HEK293T (cell line): ENCODE data around the gene NET1.

Experiments
- BHLHE40 ChIP-seq: fragments of 450-650 bp; IDR thresholded peaks from 2 replicates; pipeline ENCODE4 v1.6.1; 2016; ENCODE audit warnings: mild to moderate bottlenecking, moderate library complexity, borderline replicate concordance
- ELF4 ChIP-seq: fragments of 450-650 bp; IDR thresholded peaks from 2 replicates; pipeline ENCODE4 v1.6.1; 2017; ENCODE audit warnings: antibody characterized with exemption
- HDGF ChIP-seq: fragments of 450-650 bp; IDR thresholded peaks from 2 replicates; pipeline ENCODE4 v1.6.1; 2017; ENCODE audit warnings: antibody characterized with exemption, borderline replicate concordance
- LEF1 ChIP-seq: fragments of 450-650 bp; IDR thresholded peaks from 2 replicates; pipeline ENCODE4 v1.6.1; 2017; ENCODE audit warnings: mild to moderate bottlenecking, borderline replicate concordance
- ZNF384 ChIP-seq: fragments of 450-650 bp; IDR thresholded peaks from 2 replicates; pipeline ENCODE4 v1.6.1; 2016

DNA sequence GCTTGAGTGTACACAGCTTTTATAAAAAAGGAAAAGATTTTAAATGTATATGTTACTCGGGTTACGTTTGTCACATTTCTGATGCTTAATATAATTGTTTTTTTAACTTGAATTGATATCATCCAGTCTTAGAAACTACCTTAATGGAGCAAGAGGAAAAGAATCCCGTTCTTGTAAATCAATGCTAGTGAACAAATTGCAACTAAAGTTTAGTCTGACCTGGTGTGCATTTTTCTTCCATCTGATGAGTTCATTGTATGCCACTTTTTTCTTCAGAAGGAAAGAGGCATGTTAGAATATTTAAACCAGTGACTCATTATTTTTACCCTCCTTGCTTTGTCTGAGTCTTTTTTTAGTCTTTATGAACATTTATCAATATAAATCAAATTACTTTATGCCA lies 34.7 kb downstream of the NET1 start:
- TF ChIP-seq LEF1 (no peak), ZNF384 (no peak), HDGF (no peak), BHLHE40 (no peak), ELF4 (no peak)
